ENCODE data around the gene WDR91.
"Not testable (repeated sequence)": the region's sequence is repeated elsewhere in the genome, so short reads cannot be mapped to it uniquely, and the experiment has no call there.

Gene WDR91

GRCh38 chr7:135234727-135235126 lies 23.4 kb upstream of the WDR91 start:
- no peak for DNase-seq
- intact Hi-C loops (cut with DNase I), result no loop called here

- intact Hi-C loops (cut with DNase I), result not testable (repeated sequence)
Observed at GRCh38 chr7:135234095-135234494, 22.8 kb upstream of the WDR91 start.

GRCh38 chr7:135233570-135233969 lies 22.2 kb upstream of the WDR91 start, which contains the start of gene STRA8:
TSS of gene STRA8 (plus strand) at chr7:135233838. CDS start at chr7:135240525, 6,687 bp downstream.
- DNase-seq, result peak in 1 of 10 donors; percentile 66
- intact Hi-C loops (cut with DNase I), result no loop called here

More at GRCh38 chr7:135234095-135234494, 22.8 kb upstream of the WDR91 start:
- peak in 1 of 10 donors; percentile 40 for DNase-seq

- DNase-seq, result peak in 1 of 10 donors; percentile 78
- intact Hi-C loops (cut with DNase I), result no loop called here
Observed at GRCh38 chr7:135232720-135233119, 21.4 kb upstream of the WDR91 start.

- DNase-seq, result peak in 2 of 10 donors; percentile 20 to 45
- intact Hi-C loops (cut with DNase I), result no loop called here
Observed at GRCh38 chr7:135232087-135232486, 20.8 kb upstream of the WDR91 start.

- DNase-seq, result no peak
Observed at GRCh38 chr7:135231686-135232085, 20.4 kb upstream of the WDR91 start.

GRCh38 chr7:135224027-135224426 lies 12.7 kb upstream of the WDR91 start:
- intact Hi-C loops (cut with DNase I), result no loop called here
- DNase-seq, result no peak

More at GRCh38 chr7:135231686-135232085, 20.4 kb upstream of the WDR91 start:
- intact Hi-C loops (cut with DNase I), result no loop called here

- intact Hi-C loops (cut with DNase I), result no loop called here
- no peak for DNase-seq
Observed at GRCh38 chr7:135217645-135218509, 6.6 kb upstream of the WDR91 start.

GRCh38 chr7:135215698-135216097 lies 4.4 kb upstream of the WDR91 start:
- intact Hi-C loops (cut with DNase I), result no loop called here
- DNase-seq, result no peak

GRCh38 chr7:135215180-135215579 lies 3.9 kb upstream of the WDR91 start:
- intact Hi-C loops (cut with DNase I), result no loop called here
- no peak for DNase-seq

- DNase-seq, result no peak
- intact Hi-C loops (cut with DNase I), result loop anchor here (5.0 kb wide), 2 partner anchors 38 to 448 kb away; partner anchors contain the start of gene STMP1
Observed at GRCh38 chr7:135213831-135214230, 2.5 kb upstream of the WDR91 start.

GRCh38 chr7:135211946-135212685 lies 790 bp upstream of the WDR91 start:
- intact Hi-C loops (cut with DNase I), result loop anchor here (2.0 to 5.0 kb wide), 3 partner anchors 40 to 450 kb away; partner anchors contain the start of genes CYREN and STMP1
- peak in 1 of 10 donors; percentile 45 for DNase-seq

- DNase-seq, result no peak
- intact Hi-C loops (cut with DNase I), result loop anchor here (2.0 to 5.0 kb wide), 3 partner anchors 40 to 451 kb away; partner anchors contain the start of genes CYREN and STMP1
Observed at GRCh38 chr7:135210888-135211178, 493 bp downstream of the WDR91 start.

- no peak for DNase-seq
Observed at GRCh38 chr7:135209225-135209834, 2.0 kb downstream of the WDR91 start.

GRCh38 chr7:135208102-135208793 lies 3.1 kb downstream of the WDR91 start:
- intact Hi-C loops (cut with DNase I), result no loop called here
- DNase-seq, result no peak

More at GRCh38 chr7:135209225-135209834, 2.0 kb downstream of the WDR91 start:
- intact Hi-C loops (cut with DNase I), result no loop called here

GRCh38 chr7:135207406-135208101 lies 3.8 kb downstream of the WDR91 start:
- intact Hi-C loops (cut with DNase I), result no loop called here
- no peak for DNase-seq

GRCh38 chr7:135206941-135207391 lies 4.4 kb downstream of the WDR91 start:
- no peak for DNase-seq

GRCh38 chr7:135205850-135206249 lies 5.5 kb downstream of the WDR91 start:
- intact Hi-C loops (cut with DNase I), result no loop called here
- no peak for DNase-seq

More at GRCh38 chr7:135206941-135207391, 4.4 kb downstream of the WDR91 start:
- intact Hi-C loops (cut with DNase I), result no loop called here

- no peak for DNase-seq
Observed at GRCh38 chr7:135204876-135205275, 6.5 kb downstream of the WDR91 start.

More at GRCh38 chr7:135204876-135205275, 6.5 kb downstream of the WDR91 start:
- intact Hi-C loops (cut with DNase I), result no loop called here
